ENCODE data around the gene C1QL1. TPM values are rescaled to one million over a fixed set of nuclear protein-coding genes. Genes with fewer than 3 reads are reported as not detected.

C1QL1 gene
- total RNA-seq, 1 experiment from 2014 or later, result 8.6 TPM

DNA sequence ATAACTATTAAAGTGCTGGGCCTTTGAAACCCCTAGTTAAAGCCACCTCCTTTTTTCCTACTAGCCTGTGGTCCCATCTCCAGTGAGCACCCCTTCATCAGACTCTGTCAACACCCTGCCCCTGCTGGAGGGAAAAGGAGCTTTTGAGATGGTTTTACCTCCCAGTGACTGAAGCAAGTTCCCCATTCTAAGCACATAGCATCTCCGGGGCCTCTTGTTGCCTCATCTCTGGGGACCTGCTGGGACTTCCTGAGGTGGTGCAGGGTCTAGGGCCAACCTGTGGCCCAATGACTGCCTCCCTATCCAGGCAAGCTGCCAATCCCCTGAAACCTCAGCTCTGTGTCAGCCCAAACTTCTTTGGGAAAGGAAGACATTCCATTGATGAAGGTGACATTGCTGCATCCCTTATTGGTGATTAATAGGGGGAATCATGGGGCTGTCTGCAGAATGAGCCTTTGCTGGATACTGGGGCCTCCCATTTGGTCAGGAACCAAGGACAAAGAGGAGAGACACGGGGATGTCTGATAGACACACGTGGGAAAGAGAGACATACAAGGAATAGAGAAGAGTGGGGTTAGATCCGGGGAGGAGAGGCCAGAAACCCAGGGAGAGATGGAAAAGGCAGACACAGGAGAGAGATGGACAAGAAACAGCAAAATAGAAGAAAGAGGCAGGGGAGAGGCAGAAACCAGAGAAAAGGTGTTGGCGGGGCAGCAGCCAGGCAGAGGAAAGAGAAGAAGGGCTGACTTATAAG lies 2.4 kb downstream of the C1QL1 start:
- Histone ChIP-seq H3K4me1 (ENCODE audit: insufficient read depth, low read length, poor library complexity, severe bottlenecking) (no peaks in the 10 kb centered on the region), H3K36me3 (ENCODE audit: insufficient read depth, low read length, poor library complexity, severe bottlenecking) (no peaks in the 10 kb centered on the region), H3K27ac (ENCODE audit: low read depth, low read length, poor library complexity, severe bottlenecking) (no peak overlapping the region), H3K4me3 (ENCODE audit: low read depth, low read length, poor library complexity, severe bottlenecking) (no peak overlapping the region), H3K9me3 (ENCODE audit: low read depth, low read length, poor library complexity, severe bottlenecking) (no peaks in the 10 kb centered on the region), H3K27me3 (replicated peaks; ENCODE audit: insufficient read depth, low read depth, low read length, poor library complexity) (no peaks in the 10 kb centered on the region)
- CTCF ChIA-PET, result no interaction called here
- no peak for TF ChIP-seq EZH2 (IDR thresholded peaks at IDR 0.05; ENCODE audit: borderline replicate concordance, low read depth, low read length, poor library complexity, severe bottlenecking)
- TF ChIP-seq, protein P1, sequence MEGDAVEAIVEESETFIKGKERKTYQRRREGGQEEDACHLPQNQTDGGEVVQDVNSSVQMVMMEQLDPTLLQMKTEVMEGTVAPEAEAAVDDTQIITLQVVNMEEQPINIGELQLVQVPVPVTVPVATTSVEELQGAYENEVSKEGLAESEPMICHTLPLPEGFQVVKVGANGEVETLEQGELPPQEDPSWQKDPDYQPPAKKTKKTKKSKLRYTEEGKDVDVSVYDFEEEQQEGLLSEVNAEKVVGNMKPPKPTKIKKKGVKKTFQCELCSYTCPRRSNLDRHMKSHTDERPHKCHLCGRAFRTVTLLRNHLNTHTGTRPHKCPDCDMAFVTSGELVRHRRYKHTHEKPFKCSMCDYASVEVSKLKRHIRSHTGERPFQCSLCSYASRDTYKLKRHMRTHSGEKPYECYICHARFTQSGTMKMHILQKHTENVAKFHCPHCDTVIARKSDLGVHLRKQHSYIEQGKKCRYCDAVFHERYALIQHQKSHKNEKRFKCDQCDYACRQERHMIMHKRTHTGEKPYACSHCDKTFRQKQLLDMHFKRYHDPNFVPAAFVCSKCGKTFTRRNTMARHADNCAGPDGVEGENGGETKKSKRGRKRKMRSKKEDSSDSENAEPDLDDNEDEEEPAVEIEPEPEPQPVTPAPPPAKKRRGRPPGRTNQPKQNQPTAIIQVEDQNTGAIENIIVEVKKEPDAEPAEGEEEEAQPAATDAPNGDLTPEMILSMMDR (conservative IDR thresholded peaks at IDR 0.05; ENCODE audit: low read depth, low read length), result no peak
- intact Hi-C loops (cut with micrococcal nuclease; ENCODE audit: unreplicated experiment), result no loop called here
- POLR2A ChIA-PET (ENCODE audit: low non-redundant PET), result no interaction called here
- no TSS peak for BruUV-seq (replicated peaks)
- no peak for DNase-seq (ENCODE audit: low spot score)

DNA sequence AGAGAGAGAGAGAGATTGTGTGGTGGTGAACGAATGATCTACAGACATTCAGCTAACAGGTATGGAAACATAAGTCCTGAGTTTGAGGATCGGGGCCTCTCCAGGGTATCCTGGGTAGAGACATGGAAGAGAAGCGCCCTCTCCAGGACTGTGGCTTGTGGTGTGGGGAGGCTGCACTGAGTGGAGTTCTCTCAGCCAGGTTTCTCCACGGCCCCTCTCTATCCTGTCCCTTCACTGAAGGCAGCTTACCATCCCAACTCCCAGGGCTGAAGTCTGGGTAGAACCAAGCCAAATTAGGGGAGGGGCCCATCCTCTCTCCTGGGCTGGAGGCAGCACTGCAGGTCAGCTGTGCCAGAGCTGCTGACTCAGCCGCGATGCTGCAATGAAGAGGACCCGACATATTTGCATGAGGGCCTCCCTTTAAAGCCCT lies 6.2 kb downstream of the C1QL1 start:
- no peaks in the 10 kb centered on the region for H3K4me1 ChIP-seq (ENCODE audit: insufficient read depth, low read length, poor library complexity, severe bottlenecking)
- no peak overlapping the region for H3K27ac ChIP-seq (ENCODE audit: low read depth, low read length, poor library complexity, severe bottlenecking)
- H3K4me3 ChIP-seq (ENCODE audit: low read depth, low read length, poor library complexity, severe bottlenecking), result no peak overlapping the region
- no peaks in the 10 kb centered on the region for H3K9me3 ChIP-seq (ENCODE audit: low read depth, low read length, poor library complexity, severe bottlenecking)
- TF ChIP-seq, protein P1 (conservative IDR thresholded peaks at IDR 0.05; ENCODE audit: low read depth, low read length), result no peak
- POLR2A ChIA-PET (ENCODE audit: low non-redundant PET), result no interaction called here
- H3K27me3 ChIP-seq (replicated peaks; ENCODE audit: insufficient read depth, low read depth, low read length, poor library complexity), result no peaks in the 10 kb centered on the region
- CTCF ChIA-PET, result no interaction called here
- no TSS peak for BruUV-seq (replicated peaks)
- no peaks in the 10 kb centered on the region for H3K36me3 ChIP-seq (ENCODE audit: insufficient read depth, low read length, poor library complexity, severe bottlenecking)
- DNase-seq (ENCODE audit: low spot score), result no peak
- intact Hi-C loops (cut with micrococcal nuclease; ENCODE audit: unreplicated experiment), result no loop called here

DNA sequence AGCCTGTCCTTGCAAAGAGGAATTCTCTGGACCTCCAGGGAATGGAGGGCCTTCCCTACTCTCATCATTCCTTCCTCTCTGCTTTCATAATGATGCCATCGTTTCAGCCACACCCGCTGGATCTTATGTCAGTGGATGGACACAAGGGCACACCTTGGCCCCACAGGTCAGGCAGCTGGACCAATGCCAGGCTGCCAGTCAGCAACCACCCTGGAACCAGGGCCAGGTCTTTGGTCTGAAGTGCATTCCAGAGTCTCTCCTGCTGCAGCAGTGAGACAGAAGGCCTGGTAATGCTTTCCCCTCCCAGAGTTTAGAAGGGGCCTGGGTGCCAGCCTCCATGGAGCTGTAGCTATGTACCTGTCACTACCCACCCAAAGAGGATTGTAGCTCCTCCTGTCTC lies 7.4 kb downstream of the C1QL1 start:
- intact Hi-C loops (cut with micrococcal nuclease; ENCODE audit: unreplicated experiment), result no loop called here

More for the DNA sequence above, 7.4 kb downstream of the C1QL1 start:
- H3K4me1 ChIP-seq (ENCODE audit: insufficient read depth, low read length, poor library complexity, severe bottlenecking), result no peaks in the 10 kb centered on the region
- H3K36me3 ChIP-seq (ENCODE audit: insufficient read depth, low read length, poor library complexity, severe bottlenecking), result no peaks in the 10 kb centered on the region
- no peaks in the 10 kb centered on the region for H3K27me3 ChIP-seq (replicated peaks; ENCODE audit: insufficient read depth, low read depth, low read length, poor library complexity)
- no TSS peak for BruUV-seq (replicated peaks)
- TF ChIP-seq EZH2 (IDR thresholded peaks at IDR 0.05; ENCODE audit: borderline replicate concordance, low read depth, low read length, poor library complexity, severe bottlenecking), result no peak
- TF ChIP-seq, protein P1 (conservative IDR thresholded peaks at IDR 0.05; ENCODE audit: low read depth, low read length), result no peak
- POLR2A ChIA-PET (ENCODE audit: low non-redundant PET), result no interaction called here
- CTCF ChIA-PET, result no interaction called here
- no peak overlapping the region for H3K27ac ChIP-seq (ENCODE audit: low read depth, low read length, poor library complexity, severe bottlenecking)
- H3K4me3 ChIP-seq (ENCODE audit: low read depth, low read length, poor library complexity, severe bottlenecking), result no peak overlapping the region
- no peak for DNase-seq (ENCODE audit: low spot score)
- no peaks in the 10 kb centered on the region for H3K9me3 ChIP-seq (ENCODE audit: low read depth, low read length, poor library complexity, severe bottlenecking)

Data from A673 (cell line).